Stimulated activated CD8-positive, alpha-beta memory T cell treated with anti-CD3 and anti-CD28 coated beads, Interleukin-12 subunit alpha, Interleukin-12 subunit beta, amount 100 ng/mL, for 24 hours (primary cell): ENCODE measurements around the gene FOXP1.

ENCODE experiments used
- DNase-seq: peaks from one replicate; pipeline ENCODE4 v3.0.0-alpha.2; 2020; ENCODE audit errors: extremely low read depth

The FOXP1 gene

DNA sequence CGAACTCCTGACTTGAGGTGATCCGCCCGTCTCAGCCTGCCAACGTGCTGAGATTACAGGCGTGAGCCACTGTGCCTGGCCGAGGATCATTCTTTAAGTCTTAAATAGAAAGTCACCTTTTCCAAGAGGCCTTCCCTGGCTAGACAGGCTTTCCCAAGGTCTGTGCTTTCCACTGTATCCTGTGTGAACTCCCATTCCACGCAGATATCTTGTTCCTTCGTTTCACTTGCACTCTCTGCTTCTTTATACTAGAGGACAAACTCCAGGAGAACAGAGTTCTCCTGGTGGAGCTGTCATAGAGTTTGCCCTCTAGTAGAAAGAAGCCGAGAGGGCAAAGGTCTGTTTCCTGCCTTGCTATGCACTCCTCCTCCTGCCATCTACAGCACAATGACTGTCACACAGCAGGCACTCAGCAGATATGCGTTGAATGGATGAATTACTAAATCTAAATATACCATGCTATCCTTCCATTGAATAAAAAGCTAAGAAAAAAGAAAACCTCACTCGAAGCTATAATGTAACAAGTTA lies 211.2 kb downstream of the FOXP1 start:
- no peak for DNase-seq

DNA sequence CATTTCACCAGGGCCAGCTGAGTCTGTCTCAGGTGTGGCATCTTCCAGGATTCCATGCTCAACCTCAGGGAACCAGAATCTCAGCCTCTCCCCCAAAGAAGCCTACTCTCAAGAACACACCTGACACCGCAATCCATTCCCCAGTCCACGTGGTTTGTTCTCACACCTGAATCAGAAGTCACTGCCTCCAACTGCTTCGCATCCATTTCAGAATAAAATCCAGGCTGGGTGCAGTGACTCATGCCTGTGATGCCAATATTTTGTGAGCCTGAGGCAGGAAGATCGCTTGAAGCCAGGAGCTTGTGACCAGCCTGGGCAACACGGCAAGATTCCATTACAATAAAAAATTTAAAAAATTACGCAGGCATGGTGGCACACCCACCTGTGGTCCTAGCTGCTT lies 212.2 kb downstream of the FOXP1 start:
- no peak for DNase-seq

DNA sequence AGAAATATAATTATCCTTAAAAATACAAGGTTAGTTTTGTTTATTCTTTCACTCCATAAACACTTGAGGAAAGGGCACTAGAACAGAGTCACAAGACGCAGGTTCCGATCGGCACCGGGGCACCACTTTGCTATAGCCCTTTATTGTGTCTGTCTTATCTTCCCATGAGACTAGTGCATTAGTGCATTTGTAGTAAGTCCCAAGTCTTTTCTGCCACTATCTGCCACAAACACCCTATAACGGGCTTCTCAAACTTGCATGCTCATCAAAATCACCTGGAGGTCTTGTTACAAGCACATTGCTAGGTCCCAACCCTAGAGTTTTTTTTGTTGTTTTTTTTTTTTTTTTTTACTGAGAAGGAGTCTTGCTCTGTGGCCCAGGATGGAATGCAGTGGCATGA lies 213.1 kb downstream of the FOXP1 start:
- no peak for DNase-seq

DNA sequence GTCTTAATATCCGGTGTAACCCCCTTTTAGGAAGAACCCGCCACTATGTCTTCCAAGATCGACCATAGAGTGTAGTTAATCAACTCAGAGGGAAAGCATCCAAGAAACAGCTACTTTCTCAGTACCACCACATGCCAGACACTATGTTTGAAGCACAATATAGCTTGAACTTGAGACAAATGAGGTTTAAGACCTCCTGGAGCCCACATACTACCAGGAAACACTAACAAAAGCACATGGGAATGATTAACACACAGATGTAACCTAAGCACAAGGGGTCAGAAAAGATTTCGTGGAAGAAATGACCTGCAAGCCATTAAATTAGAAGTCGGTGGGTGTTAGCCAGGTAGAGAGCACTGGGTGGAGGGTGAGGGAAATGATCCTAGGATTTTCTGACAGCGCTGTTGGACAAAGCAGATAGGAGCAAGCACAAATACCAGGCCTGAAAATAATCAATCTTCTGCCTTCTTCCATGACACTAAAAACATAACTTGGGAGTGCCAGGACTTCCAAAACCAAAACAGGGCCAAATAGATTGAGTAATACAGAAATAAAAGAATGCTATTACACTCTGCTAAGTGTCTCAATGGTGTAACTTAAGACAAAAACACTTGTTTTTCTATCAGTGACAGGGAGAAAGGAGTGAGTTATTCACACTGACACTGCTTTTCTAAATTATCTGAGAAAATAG lies 213.7 kb downstream of the FOXP1 start:
- no peak for DNase-seq

DNA sequence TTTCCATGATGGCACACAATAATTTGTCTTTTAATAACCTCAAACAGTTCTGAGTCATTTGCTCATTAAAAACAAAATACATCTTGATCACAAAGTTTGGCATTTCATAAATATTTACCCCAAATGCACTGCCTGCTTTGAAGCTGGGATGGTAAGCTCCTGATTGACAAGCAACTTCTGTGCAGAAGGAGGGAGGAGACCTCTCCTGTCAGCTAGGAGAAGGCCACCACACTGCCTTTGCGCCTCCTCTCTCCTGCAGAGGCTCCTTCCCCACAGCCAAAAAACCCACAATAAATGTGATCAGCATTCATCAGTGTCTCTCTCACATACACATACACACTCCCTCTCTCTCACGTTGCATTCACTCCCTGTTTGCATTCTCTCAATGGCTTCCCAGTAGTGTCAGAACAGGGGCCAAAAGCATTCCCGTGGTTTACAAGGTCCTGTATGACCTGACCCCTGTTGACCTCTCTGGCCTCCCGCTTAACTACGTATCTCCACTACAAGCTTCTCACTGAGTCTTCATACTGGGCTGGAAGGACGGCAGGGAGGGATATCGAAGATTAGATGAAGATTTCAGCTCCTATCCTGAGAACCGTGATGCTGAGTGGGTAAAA lies 216.4 kb downstream of the FOXP1 start:
- no peak for DNase-seq

DNA sequence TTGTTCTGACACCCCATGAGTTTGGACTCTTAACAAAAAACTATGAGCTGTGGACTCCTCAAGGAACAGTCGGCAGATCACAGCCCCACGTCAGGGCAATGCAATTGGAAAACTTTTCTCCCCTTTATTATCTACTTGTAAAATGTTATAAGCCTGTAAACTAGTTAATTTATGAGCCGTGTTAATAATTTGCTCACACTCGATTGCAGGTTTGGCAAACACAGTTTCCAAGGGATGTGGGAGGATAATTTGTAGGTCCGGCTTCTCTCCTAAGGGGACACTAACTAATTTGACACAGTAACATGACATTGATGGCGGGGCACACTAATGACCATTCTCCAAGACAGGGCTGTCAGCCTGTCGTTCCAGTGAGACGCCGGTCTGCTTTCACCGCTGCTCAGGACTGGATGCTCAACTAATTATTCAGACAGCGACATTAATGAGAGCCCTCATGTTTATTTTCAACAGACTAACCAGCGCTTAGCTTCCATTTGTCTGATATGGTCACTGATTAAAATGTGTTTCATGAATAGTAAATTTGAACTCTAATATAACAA lies 222.1 kb downstream of the FOXP1 start:
- DNase-seq = no peak

DNA sequence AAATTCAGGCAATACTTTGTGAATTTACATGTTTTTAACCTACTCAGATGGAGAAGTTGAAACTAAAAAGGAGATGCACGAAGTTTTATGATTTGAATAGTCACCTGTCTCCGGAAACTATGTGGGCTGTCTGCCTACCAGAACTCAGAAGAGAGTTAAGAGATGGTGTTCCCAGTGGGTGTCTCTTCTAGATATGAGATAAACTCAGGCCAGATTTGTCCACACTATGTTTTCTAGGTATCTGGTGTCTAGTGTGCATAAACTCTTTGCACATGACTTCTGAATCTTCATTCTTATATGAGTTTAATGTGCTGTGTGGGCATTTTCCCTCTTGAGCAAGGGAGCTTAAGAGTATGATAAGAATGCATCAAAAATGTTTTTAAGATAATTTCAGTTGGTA lies 222.8 kb downstream of the FOXP1 start:
- DNase-seq = no peak

DNA sequence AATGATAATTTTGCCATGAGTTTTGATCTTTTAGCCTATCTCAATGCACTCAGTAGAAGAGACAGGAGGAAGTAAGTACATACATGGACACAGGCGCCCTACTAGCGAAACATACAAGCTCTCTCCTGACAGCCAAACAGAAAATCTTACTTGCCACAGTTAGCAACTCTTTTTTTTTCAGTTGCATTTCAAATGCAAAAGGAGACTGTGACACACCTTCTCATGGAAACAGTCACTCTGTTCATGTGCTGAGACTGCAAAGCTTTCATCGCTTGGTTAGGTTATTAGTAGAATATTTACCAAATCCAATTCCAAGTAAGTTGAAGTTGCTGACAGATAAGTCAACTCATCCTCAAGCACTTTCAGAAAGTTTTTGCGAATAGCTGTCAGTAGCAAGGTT lies 223.3 kb downstream of the FOXP1 start:
- no peak for DNase-seq

DNA sequence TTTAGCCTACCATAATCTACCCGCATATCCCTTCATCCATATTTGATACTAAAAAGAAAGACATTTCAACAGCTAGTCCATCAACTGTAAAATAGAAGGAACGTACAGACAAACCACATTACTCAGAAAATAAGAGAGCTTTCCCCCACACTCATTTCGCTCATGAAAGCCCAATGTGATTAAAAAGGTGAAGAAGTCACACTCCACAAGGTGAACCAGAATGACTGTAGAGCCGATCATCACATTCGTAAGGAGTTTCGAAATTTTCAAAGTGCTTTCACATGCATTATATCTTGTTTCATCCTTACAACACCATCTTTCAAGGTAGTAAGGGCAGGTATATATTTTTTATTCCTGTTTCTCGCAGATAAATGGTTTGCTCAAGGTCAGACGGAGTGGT lies 225.3 kb downstream of the FOXP1 start:
- DNase-seq = no peak

DNA sequence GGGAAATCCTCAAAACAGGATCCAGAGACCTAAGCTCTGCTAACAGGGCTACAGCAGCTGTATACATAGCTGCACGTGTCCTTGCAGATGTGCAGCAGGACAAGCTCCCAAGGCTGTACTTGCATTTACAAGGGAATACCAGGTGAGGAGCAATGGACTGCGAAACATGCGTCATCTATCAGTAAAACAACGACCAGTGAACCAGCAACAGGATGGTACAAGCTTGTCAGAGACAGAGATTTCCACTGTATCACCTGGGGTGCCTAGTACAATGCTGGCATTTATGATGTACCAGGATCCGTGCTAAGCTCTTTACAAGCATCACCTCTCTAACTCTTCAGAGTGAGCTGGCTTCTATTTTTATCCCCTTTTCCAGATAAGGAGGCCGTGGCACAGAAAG lies 227.3 kb downstream of the FOXP1 start:
- no peak for DNase-seq

DNA sequence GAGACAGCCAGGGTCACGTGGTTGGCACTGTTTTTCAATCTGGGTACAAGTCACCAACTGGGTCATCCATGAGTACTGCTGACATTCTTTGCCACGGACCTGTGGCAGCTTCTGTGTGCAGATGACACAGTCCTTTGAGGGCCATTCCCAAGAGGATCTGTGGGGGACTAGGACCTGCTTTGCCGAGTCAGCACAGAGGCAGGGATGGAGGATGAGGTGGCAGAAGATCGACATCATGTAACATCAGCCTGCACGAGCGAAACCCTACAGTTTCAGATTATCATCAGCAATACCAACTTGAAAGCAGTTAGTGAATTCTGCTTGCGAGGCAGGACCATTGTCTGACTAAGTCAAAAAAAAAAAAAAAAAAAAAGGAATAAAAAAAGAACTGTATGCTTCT lies 227.7 kb downstream of the FOXP1 start:
- DNase-seq = no peak

DNA sequence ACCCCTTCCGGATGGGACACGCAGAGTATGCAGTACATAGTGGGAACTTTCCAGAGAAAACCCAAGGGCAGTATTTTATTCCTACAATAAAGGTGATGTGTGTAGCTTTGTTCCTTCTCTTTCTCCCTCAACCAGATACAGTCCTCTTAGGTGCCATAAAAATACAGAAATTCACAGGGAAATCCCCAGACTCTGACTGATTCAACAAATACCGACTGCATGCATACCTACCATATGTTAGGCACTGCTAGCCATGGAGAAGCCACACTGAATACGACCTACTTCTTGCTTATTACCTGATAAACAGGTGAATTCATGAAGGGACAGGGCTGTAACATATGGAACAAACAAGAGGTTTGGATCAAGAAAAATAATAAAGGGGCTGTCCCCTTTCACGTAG lies 228.5 kb downstream of the FOXP1 start:
- no peak for DNase-seq

DNA sequence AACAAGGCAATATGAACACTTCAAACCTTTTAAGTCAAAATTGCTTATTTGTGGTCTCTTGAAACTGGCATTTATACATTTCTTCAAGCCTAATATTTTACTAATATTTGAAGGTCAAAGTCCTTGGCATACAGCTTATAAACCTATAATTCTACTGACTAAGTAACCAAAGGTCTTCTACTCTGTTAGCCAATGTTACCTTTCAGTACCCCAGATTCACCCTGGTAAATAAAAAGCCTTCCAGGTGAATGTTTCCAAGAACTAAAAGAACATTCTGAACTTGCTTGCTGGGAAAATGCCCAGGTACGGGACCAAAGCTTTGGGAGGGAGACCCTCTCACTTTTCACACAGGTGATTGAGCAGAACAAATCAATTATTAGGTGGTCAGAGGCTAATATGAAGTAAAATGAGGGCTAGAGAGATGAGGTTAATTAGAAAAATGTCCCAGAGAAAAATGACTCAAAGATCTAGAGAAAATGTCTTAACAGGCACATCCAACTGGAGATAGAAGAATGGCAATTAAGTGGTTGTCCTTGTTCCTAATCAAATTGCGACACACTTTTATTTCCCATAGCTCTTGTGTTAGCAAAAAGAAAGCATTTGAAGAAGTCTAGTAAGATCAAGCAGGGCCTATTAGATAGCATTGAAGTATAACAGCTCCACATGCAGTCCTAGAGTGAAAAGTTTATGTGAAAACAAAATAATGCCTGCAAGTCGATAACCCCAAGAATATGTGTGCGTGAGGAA lies 232.0 kb downstream of the FOXP1 start:
- no peak for DNase-seq

DNA sequence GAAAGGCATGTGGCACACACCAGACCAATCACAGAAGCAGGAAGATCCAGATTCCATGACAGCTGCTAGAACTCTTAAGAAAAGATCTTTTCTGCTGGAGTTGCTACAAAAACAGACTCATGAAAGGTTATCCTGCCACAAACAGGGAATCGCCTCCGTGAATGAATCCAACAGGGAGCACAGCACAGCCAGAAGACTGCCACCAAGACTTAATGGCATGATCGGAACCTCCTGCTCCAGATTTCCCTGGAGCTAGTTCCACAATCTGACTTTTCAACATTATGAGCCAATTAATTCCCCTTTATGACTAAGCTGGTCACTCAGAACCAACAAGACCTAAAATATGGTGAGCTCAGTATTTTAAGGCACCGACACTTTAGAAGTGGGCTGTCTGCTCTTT lies 232.5 kb downstream of the FOXP1 start:
- DNase-seq = no peak

DNA sequence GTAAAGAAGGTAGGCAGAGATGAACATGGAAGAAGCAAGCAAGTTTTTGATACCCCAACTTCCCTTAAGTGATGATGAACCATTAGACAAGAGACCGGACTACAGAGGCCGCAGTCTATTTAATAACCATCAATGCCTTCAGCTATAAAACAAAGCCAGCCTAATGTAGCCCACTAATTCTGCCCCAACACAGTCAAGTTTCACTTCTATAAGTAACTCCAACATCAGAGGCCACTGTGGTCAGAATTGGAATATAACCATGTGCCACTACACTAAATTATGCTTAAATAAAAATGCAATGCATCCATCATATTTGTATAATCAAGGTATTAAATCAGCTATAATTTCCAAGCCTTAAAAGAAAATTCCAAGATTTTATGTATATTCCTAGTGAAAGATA lies 234.7 kb downstream of the FOXP1 start:
- DNase-seq = no peak

DNA sequence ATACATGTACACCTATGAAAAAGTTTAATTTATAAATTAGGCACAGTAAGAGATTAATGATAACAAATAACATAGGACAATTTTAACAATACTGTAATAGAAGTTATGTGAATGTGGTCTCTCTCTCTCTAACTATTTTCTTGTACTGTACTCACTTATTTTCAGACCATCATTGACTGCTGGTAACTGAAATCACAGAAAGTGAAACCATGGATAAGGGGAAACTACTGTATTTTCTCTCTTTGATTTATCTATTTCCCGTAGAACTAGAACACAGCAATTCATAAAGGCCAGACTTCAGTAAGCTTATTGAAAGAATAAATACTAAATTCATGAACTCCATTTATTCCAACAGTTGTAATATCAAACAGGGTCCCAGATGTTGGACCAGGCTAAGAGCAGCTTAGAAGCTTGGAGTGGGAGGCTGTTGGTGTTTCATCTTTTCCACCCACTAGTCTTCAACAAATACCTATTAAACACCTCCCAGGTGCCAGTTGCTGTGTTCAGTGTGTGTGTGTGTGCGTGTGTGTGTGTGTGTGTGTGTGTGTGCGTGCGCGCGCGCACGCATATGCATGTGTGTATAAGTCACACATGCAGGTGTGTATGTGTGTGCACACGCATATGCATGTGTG lies 235.4 kb downstream of the FOXP1 start:
- DNase-seq = no peak

DNA sequence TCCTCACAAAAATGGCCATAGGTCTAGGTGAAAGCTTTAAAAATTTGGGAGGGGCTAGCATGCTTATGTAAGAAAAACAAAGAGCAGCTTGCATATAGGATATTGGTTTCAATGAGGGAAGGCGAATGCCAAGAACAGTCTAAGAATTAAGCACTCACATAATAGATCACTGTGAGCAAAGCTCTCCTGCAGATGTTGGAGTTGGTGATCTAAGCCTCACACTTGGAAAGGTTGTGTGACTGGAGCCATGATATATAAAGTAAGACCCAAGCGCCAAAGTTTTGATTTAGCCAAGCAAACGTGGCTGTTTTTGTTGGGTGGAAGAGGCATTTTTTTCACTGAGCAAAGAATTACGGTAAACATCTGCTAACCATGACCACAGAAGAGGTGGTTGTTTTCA lies 237.5 kb downstream of the FOXP1 start:
- no peak for DNase-seq

DNA sequence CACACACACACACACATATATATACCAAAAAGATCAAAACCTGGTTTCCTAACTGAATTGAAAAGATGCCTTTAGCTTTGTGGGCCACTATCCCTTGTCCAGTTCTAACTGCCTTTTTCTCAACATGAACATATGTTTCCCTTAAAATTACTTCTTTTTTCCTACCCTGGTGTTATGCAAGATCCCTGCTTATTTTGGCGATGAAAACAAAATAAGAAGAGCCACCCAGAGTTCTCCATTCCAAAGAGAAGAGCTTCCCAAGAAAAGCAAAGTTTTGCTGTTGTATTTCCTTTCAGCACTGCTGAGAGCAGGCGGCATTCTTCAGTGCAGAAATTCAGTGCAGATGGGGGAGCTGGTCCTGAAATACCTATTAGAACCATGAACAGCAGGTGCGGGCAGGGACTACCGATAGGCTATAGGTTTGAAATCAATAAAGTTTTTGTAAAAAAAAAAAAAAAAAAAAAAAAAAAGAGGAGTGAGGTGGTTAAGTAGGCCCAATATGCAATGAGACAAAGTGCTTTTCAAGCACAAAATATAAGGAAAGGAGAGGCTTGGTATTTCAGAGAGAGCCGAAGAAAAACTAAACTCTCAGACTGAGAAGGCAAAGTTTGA lies 238.0 kb downstream of the FOXP1 start:
- no peak for DNase-seq

DNA sequence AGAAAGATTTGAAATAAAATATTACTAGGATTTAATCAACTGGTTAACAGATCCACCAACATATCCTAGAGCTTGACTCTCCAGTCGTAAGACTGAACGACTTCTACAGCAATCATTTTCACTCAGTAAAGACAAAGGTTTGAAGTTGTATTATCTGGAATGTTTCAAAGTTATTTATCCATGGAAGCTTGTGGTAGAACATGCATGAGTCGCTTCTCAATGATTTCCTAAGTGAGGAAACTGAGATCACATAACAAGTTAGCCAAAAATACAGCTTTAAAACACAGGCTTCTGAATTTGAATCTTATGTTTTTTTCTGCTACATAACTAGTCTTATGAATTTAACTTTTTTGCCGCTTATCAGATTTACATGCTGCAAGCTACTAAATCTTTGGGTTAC lies 241.8 kb downstream of the FOXP1 start:
- DNase-seq = no peak

DNA sequence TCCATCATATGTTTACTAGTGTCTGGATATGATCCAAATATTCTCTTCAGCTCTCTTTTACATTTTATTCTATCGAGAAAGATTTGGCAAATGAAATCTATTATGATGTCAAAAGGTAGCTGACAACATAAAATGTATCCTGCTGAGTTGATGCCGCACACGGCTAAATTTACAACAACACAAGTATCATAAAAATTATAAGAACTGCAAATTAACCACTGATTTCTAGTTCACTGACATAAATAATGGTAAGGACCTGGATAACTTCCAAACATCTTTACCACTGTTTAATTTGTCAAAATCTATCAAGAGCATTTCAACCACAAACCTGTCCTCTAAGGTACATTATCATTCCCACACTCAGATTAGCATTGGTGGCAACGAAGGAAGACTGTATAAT lies 244.5 kb downstream of the FOXP1 start:
- DNase-seq = no peak

DNA sequence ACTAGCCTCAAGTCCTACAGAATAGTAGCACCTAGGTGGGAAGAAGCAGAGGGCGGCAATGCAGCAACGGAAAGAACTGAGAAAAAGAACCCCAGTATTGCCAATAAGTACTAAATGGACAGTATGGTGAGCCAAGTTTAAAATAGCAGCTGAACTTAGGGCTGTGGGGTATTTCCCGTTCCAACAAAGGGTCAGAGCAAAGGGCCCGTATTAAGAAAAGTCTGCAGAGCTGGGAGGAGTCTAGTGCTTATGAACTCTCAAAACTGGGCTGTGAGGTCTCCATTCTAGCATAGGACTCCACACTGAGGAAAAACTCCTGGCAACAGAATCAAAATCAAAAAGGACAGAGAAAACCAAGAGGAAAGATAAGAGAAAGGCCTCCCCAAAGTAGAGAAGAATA lies 250.7 kb downstream of the FOXP1 start:
- DNase-seq = no peak

DNA sequence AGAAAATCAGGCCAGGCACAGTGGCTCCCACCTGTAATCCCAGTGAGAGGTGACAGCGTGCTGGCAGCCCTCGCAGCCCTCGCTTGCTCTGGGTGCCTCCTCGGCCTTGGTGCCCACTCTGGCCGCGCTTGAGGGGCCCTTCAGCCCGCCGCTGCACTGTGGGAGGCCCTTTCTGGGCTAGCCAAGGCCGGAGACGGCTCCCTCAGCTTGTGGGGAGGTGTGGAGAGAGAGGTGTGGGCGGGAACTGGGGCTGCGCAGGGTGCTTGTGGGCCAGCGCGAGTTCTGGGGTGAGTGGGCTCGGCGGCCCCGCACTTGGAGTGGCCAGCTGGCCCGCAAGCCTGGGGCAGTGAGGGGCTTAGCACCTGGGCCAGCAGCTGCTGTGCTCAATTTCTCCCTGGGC lies 252.6 kb downstream of the FOXP1 start:
- no peak for DNase-seq
